Right lobe of liver (tissue), 4 donors: ENCODE results near the gene ILRUN.

Source experiments
- CTCF ChIP-seq, 4 donors: fragments of 200-600 bp in 3 of 4; fragments of 450-650 bp in 1 of 4; IDR thresholded peaks; one replicate each; pipeline versions ENCODE4 v1.5.1 to v1.8.0; 2016 to 2022; ENCODE audit warnings: antibody characterized with exemption in 4 of 4, mild to moderate bottlenecking in 2 of 4
- POLR2A ChIP-seq: fragments of 450-650 bp; IDR thresholded peaks from one replicate; pipeline ENCODE4 v1.6.1; 2017; ENCODE audit warnings: antibody characterized with exemption, mild to moderate bottlenecking
- donor health status: DM: no; HTN: no; CAD: no.
- donor health status: DM: no; HTN: no; CAD: no.
- donor health status: DM: no; HTN: yes; CAD: no.

- TF ChIP-seq CTCF (IDR thresholded peaks at IDR 0.05) (no peak), POLR2A (no peak)
Measured at GRCh38 chr6:34671367-34671766, 25.2 kb downstream of the ILRUN start.
